ENCODE measurements around the gene ADAMTS2.

DNA sequence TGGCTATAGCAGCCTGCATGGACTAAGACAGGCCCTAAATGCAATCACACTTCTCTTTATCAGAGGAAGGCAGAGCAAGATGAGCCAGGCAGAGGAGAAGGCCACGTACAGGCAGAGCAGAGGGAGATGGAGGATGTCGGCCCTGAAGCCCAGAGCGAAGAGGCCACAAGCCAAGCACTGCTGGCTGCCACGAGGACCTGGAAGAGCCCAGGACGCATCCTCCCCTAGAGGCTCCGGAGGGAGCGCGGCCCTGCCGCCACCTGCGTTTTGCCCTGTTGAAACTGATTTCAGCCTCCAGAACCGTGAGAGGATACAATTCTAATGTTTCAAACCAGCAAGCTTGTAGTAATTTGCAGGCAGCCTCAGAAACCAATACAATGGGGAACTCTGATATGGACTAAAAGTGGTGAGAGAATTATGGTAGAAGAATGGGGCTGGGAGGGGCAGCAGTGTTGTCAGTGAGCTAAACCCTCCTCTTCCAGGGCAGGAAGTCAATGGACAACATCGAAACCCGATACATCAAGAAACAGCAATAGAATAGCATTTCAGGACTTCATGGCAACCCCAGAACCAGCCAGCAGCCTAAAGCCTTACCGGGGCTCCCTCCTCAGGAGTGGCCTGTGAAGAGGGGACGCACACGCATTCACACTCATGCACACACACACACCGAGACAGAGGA is 32.6 kb downstream of the ADAMTS2 start:
- TF ChIP-seq EZH2 (IDR thresholded peaks at IDR 0.05; ENCODE audit: low read length, unreplicated experiment) = no peak
- TF ChIP-seq, protein P1, sequence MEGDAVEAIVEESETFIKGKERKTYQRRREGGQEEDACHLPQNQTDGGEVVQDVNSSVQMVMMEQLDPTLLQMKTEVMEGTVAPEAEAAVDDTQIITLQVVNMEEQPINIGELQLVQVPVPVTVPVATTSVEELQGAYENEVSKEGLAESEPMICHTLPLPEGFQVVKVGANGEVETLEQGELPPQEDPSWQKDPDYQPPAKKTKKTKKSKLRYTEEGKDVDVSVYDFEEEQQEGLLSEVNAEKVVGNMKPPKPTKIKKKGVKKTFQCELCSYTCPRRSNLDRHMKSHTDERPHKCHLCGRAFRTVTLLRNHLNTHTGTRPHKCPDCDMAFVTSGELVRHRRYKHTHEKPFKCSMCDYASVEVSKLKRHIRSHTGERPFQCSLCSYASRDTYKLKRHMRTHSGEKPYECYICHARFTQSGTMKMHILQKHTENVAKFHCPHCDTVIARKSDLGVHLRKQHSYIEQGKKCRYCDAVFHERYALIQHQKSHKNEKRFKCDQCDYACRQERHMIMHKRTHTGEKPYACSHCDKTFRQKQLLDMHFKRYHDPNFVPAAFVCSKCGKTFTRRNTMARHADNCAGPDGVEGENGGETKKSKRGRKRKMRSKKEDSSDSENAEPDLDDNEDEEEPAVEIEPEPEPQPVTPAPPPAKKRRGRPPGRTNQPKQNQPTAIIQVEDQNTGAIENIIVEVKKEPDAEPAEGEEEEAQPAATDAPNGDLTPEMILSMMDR (conservative IDR thresholded peaks at IDR 0.05; ENCODE audit: low read depth, low read length) = no peak
